Activated CD4-positive, alpha-beta T cell treated with anti-CD3 and anti-CD28 coated beads, Interleukin-2, amount 50 U/mL, for 48 hours (primary cell): ENCODE results near the gene LMCD1.

ENCODE experiments used
- DNase-seq, 2 experiments: peaks; one replicate each; pipeline ENCODE4 v3.0.0-alpha.2; 2020

The LMCD1 gene, protein sequence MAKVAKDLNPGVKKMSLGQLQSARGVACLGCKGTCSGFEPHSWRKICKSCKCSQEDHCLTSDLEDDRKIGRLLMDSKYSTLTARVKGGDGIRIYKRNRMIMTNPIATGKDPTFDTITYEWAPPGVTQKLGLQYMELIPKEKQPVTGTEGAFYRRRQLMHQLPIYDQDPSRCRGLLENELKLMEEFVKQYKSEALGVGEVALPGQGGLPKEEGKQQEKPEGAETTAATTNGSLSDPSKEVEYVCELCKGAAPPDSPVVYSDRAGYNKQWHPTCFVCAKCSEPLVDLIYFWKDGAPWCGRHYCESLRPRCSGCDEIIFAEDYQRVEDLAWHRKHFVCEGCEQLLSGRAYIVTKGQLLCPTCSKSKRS

DNA sequence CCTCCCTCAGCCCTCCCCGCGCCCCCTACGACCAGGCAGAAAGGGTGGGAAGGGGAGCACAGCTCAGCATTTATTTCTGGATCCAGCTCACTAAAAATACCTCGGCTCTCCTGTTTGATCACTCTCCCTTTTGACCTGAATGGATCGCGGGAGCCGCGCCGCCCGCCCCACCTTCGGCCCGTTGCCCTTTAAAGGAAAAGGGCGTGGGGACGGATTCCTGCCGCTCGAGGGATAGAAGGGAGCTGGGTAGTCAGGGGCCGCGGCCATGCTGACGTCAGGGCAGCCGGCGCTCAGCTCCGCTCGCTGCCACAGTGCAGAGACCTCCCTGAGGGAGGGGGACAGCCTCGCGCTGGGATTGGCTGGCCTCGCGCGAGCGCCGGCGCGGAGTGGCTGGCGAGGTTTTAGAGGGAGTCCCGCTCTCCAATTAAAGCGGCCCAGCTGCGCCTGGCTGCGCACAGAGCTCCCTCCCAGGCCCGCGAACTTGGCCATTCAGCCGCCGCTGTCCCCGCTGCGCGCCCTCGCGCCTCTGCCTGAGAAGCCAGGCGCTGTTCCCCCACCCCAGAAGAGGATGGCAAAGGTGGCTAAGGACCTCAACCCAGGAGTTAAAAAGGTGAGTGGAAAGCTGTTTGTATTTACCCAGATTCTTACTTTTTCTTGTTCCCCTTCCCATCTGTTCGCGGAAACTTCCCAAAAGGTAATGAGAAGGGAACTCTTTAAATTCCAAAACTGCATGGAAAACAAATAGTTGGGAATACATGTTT, at the start of gene LMCD1:
TSS of gene LMCD1 (plus strand) at position 453 of the 761 bp plus-strand sequence. CDS start at position 569, 116 bp downstream.
- peak; percentile 76 to 82 for DNase-seq

- DNase-seq: no peak
These were observed 49.5 kb upstream of the LMCD1 start for GRCh38 chr3:8452112-8452511.

GRCh38 chr3:8453153-8453552, 48.5 kb upstream of the LMCD1 start:
- no peak for DNase-seq

DNA sequence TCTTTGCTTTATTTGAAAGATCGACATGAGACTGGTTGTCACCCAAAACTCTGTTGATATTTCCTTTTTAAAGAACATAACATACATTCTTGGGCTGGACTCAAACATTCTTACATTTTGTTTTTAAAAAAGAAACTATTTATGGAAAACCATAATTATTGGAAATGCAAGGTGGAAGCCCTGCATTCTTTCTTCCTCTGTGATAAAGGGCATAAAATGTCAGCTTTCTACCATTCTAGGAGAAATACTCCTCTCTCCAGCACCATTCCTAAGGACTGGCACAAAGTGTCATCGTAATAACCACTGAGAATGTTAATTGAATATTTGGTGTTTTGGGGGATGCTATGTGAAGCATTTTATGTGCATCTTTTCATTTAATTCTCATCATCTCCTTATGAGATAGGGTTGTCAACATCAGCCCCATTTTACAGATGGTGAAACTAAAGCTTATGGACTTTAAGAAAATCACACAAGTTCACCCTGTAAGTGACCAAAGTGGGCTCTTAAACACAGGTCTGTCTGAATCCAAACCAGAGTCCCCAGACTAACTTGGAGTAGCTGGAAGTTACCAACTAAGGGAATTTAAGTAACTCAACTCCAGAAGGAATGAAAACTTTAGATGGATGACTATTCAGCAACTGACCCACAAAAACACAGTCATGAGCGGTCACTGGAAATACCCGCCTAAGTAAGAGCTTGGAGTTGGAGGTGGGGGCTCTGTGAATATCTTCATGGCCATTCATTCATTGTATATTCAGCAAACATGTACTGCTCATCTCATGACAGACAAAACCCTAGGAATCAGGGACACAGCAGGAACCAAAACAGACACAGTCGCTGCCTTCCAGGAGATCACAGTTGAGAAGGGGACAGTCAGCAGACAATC, 45.9 kb upstream of the LMCD1 start:
- no peak for DNase-seq

DNA sequence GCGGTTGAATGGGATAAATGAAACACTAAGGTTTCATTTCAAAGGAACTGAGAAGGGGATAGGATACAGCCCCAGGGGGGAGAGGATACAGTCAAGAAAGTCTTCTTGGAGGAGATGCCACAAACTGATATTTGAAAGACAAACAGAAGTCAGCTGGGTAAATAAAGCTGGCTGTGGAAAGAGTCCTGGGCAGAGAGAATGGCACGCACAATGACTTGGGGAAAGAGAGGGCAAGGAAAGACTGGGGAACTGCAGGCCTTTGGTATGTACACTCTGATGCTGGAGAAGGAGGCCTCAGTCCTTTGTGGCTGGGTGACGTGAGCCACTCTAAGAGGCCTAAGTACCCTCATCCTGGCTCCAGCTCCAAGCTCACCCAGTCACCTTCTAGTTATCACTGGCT, 45.2 kb upstream of the LMCD1 start:
- DNase-seq: no peak

DNA sequence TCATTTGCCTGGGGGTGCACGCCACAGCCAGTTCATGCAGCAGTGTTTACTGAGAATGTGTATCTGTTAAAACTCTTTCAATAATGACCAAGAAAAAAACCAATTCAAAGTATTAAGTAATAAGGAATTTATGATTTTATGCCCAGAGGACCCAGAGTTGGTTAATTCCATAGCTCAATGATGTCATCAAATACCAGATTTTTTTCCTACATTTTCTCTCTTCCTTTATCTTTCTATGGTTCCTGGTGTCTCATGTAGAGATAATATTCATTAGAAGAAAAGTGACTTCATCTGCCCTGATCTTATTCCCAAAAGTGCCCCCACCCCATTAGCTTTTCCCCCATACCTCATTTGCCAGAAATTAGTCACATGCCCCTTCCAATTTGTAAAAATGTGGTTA, 44.6 kb upstream of the LMCD1 start:
- no peak for DNase-seq

GRCh38 chr3:8458238-8458661, 43.4 kb upstream of the LMCD1 start:
- no peak for DNase-seq

DNA sequence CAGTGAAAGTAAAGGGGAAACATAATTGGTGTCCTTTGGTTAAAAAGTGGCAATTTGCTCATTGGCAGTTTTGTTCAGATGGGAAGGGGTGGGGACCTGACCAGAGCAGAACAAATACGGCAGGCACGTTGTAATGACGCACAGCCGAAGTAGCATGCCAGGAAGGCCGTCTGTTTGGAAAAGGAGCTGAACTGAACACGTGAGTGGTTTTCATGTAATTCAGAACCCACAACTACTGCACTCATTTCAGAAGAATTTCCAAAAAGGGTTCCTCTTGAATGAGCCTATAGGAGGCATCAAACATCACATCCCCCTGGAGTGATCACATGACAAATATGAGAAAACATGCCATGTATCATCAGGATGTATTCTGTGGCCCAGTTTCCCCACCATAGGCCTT, 42.9 kb upstream of the LMCD1 start:
- DNase-seq: no peak

DNA sequence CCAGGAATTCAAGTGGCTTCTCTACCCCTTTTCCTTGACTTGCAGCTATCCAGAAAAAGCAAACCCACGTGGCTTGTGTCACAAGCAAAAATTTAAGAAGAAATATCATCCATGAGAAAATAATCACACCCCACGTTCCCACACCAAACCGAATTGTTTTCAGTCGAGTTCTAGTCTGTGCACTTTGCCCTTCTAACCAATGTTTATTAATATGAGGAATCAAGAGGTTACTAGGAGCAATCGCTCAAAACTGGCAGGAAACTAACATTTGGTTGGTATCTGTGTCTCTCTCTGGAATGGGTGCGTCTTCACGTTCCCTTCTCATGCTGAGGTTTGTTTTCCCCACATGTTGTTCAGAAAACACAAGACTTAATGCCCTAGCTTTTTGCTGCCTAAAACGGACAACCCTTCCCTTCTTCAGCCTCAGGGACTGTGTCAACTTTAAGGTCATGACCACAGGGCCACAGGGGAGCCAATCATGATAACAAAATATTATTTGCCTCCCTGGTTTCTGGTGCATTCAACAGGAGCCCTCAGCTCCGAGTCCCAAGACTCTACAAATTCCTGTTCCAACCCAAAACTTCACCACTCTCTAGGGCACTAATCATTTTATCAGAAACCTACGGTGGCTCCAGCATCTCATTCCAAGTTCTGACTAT, 41.4 kb upstream of the LMCD1 start:
- DNase-seq: no peak

- no peak for DNase-seq
These were observed 40.7 kb upstream of the LMCD1 start for GRCh38 chr3:8460815-8461456.

DNA sequence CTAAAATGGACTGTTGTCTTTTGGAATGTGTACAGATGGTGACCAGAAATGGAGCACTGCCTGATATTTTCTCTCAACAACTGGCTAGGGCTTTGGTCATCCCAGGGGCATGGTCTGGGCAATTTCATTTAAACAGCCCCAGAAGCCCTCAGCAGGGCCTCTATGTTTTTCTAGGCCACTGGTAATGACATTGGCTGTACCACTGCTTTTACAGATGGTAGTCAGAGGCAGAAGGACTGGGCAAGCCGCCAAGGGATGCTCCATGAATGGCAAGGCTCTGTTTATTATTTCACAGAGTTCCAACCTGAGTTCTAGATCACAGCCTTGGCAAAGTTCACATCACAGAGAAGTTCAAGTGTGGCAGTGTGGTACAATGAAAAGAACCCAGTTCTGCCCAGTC, 37.0 kb upstream of the LMCD1 start:
- DNase-seq: no peak

GRCh38 chr3:8466526-8466925, 35.1 kb upstream of the LMCD1 start:
- no peak for DNase-seq

- DNase-seq: no peak
These were observed 30.8 kb upstream of the LMCD1 start for GRCh38 chr3:8470801-8471200.

DNA sequence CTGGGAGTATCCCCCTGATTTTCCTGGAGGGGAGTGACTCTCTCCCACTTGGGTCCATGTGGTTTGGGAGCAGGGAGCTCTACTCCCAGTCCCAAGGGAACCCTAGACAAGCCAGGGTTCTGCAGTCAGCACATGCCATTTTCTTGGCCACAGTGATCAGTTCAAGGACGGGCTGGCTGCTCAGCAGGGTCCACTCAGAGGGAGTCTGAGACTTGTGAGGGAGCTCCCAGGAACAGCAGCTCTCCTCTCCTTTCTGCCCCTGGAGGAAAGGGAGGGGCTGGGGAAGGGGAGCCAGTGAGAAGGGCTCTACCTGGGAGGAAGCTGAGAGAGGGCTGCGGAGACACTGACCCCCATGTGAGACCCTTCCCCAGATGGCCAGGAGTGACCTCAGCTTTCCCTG, 29.1 kb upstream of the LMCD1 start:
- no peak for DNase-seq

DNA sequence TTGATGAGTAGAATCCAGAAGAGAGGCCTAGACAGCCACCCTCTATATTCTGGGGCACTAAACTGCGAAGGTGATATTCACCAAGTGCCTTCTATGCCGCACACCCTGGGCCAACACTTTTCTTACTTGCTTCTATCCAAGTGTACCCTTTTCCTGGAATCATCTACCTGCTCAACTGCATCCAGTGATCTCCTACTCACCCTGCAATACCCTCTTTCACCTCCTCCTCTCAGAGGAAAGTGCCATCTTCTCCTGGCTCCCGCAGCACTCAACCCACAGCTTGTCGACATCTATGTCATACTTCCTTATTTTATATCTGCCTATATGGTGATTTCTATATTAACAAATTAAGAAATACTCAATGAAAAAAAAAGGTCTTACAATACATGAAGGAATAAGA, 28.6 kb upstream of the LMCD1 start:
- no peak for DNase-seq

DNA sequence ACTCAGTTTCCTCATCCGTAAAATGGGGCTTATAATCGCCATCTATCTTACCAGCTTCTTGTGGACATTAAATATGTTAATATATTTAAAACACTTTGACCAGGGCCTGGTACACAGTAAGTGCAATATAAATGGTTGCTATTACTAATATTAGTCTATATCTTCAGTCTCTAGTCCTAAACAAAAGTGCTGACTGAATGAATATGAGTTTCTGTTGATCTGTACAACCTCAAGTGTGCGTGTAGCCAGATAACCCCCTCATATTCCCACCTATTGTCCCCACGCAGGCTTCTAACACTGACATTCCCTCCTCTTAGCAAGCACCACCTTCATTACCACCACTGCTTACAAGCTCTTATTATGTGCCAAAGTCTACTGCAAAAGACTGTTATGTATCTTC, 27.6 kb upstream of the LMCD1 start:
- no peak for DNase-seq

DNA sequence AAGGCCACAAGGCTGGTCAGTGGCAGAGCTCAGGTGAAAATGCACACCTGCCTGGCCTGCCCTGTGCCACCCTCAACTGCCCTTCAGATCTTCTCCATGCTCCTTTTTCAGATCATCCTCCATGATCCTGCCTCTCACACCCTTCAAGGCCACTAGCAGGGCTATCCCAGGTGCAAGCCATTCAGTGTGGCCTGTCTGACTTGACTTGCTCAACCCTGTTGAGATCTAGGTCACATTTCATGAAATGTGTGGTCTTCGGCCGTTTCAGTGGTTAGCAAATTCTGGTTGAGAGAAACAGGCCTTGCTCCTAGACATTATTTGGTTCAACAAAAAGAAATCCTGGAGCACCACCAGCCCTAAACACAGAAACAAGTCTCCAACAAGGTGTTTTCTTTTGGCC, 26.6 kb upstream of the LMCD1 start:
- DNase-seq: no peak

GRCh38 chr3:8480699-8481098, 20.9 kb upstream of the LMCD1 start:
- no peak for DNase-seq

GRCh38 chr3:8481380-8481779, 20.2 kb upstream of the LMCD1 start:
- DNase-seq: no peak

DNA sequence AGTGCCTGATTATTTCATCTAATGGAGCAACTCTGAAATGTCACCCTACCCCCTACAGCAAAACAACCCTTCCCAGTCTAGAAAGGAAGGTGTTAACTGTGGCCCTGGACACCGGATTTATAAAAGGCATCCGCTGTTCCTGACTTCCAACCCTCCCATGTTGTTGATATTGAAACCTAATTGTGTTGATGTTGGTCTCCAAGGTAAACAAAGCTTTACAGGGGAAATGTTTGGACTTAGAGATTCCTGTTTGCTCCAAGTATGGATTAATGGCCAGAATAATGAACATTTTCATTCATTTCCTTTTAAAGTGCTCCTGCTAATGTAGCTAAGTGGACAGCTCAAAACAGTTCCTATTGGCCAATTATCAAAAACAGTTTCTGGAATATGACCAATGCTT, 19.4 kb upstream of the LMCD1 start:
- no peak for DNase-seq

DNA sequence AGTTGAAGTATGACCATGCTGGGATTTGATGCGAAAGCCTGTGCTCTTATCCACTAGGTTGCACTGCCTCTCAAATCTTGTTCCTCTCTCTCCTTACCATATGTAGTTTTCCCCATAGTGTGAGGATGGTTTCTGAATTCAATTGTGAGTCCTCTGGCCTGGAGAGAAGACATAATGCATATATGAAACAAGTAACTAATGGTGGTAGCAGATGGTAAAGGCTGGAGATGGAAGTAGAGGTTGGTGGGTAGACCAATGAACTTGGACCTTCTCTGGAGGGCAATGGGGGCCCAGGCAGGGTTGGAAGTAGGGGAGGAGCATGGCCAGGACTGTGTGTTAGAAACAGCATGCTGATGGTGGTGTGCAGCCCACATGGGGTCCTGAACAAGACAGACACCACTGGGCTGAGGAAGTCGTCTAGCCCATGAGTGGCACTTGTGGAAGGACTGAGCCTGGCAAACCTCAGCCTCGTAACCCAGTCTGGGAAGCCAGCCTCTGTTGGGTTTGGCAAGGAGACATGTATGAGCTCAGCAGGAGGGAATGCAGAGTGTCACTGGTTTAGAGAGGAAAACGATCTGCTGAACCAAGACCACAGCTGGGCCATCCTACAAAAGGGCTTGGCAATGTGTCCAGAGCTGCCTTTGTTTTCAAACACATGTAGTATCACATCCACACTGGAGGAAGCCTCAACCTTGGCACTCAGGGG, 18.5 kb upstream of the LMCD1 start:
- DNase-seq: no peak
